ENCODE data around the gene ATXN10.

The ATXN10 gene

DNA sequence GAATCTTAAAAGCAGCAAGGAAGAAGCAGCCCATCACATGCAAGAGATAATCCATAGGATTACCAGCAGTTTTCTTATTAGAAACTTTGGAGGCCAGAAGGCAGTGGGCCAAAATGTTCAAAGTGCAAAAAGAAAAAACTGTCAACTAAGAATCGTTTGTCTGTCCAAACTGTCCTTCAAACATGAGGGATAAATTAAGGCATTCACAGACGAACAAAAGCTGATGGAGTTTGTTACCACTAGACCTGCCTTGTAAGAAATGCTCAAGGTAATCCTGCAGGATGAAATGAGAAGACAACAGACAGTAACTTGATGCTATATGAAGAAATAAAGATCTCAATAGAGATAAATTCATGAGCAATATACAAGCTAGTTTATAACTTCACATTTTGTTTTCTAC lies 154.9 kb downstream of the ATXN10 start:
- no peaks in the 10 kb centered on the region for H3K27me3 ChIP-seq (ENCODE audit: insufficient read depth, low read length)
- H3K4me1 ChIP-seq (ENCODE audit: insufficient read depth, low read length): no peaks in the 10 kb centered on the region
- no peak overlapping the region for H3K27ac ChIP-seq (ENCODE audit: low read length)
- no peak overlapping the region for H3K4me3 ChIP-seq (ENCODE audit: low read length)
- H3K9me3 ChIP-seq (ENCODE audit: insufficient read depth, low read depth, low read length): no peaks in the 10 kb centered on the region
- H3K36me3 ChIP-seq (ENCODE audit: insufficient read depth, low read depth, low read length): peaks cover 4% of the 10 kb centered on the region; the same call in 1 of the 2 replicates
- H3K9ac ChIP-seq (ENCODE audit: low read depth, low read length): no peak overlapping the region

DNA sequence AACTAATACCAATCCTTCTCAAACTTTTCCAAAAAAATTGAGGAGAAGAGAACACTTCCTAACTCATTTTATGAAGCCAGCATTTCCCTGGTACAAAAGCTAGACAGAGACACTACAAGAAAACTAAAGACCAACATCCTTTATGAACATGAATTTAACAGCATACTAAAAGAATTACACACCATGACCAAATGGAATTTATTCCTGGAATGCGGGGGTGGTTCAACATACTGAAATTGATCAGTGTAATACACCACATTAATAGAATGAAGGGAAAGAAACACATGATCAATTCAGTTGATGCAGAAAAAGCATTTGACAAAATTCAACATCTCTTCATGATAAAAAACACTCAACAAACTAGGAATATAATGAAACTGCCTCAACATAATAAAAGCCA lies 157.2 kb downstream of the ATXN10 start:
- Histone ChIP-seq H3K4me3 (ENCODE audit: low read length) (no peak overlapping the region), H3K27ac (ENCODE audit: low read length) (no peak overlapping the region)

GRCh38 chr22:45830531-45831245 lies 159.1 kb downstream of the ATXN10 start:
- Histone ChIP-seq H3K4me1 (ENCODE audit: insufficient read depth, low read length) (peaks cover 10% of the 10 kb centered on the region; the same call in 1 of the 2 replicates), H3K9me3 (ENCODE audit: insufficient read depth, low read depth, low read length) (no peaks in the 10 kb centered on the region), H3K4me3 (ENCODE audit: low read length) (no peak overlapping the region), H3K9ac (ENCODE audit: low read depth, low read length) (no peak overlapping the region), H3K27ac (ENCODE audit: low read length) (no peak overlapping the region), H3K36me3 (ENCODE audit: insufficient read depth, low read depth, low read length) (peaks cover 15% of the 10 kb centered on the region), H3K27me3 (ENCODE audit: insufficient read depth, low read length) (no peaks in the 10 kb centered on the region)

More for the DNA sequence above, 157.2 kb downstream of the ATXN10 start:
- no peaks in the 10 kb centered on the region for H3K9me3 ChIP-seq (ENCODE audit: insufficient read depth, low read depth, low read length)
- H3K27me3 ChIP-seq (ENCODE audit: insufficient read depth, low read length): no peaks in the 10 kb centered on the region
- H3K9ac ChIP-seq (ENCODE audit: low read depth, low read length): no peak overlapping the region
- H3K36me3 ChIP-seq (ENCODE audit: insufficient read depth, low read depth, low read length): peaks cover 9% of the 10 kb centered on the region
- H3K4me1 ChIP-seq (ENCODE audit: insufficient read depth, low read length): peaks cover 10% of the 10 kb centered on the region; the same call in 1 of the 2 replicates

DNA sequence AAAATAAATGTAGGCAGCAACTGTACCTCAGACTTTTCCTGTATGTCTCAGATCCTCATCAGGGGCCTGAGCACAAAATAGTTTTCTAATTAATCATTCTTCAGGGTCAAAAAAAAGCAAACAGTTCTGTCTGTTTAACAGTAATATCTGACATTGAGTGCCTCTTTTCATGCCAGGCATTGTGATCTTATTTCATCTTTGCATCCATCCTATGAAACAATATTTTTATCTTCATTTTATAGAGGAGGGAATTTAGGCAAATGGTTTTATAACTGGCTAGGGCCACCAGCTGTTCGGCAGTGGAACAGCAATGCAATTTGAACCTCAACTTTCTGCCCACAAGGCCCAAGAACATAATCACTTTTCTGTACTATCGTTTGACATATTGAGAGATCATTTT lies 159.8 kb downstream of the ATXN10 start:
- Histone ChIP-seq H3K36me3 (ENCODE audit: insufficient read depth, low read depth, low read length) (peaks cover 15% of the 10 kb centered on the region; the same call in 1 of the 2 replicates), H3K27ac (ENCODE audit: low read length) (no peak overlapping the region), H3K9ac (ENCODE audit: low read depth, low read length) (no peak overlapping the region), H3K4me1 (ENCODE audit: insufficient read depth, low read length) (peaks cover 10% of the 10 kb centered on the region; the same call in 1 of the 2 replicates), H3K4me3 (ENCODE audit: low read length) (no peak overlapping the region), H3K9me3 (ENCODE audit: insufficient read depth, low read depth, low read length) (no peaks in the 10 kb centered on the region), H3K27me3 (ENCODE audit: insufficient read depth, low read length) (no peaks in the 10 kb centered on the region)

GRCh38 chr22:45832180-45832579 lies 160.5 kb downstream of the ATXN10 start:
- H3K36me3 ChIP-seq (ENCODE audit: insufficient read depth, low read depth, low read length): peaks cover 15% of the 10 kb centered on the region; the same call in 1 of the 2 replicates
- H3K9ac ChIP-seq (ENCODE audit: low read depth, low read length): no peak overlapping the region
- peaks cover 10% of the 10 kb centered on the region; the same call in 1 of the 2 replicates for H3K4me1 ChIP-seq (ENCODE audit: insufficient read depth, low read length)
- H3K4me3 ChIP-seq (ENCODE audit: low read length): no peak overlapping the region
- no peaks in the 10 kb centered on the region for H3K9me3 ChIP-seq (ENCODE audit: insufficient read depth, low read depth, low read length)
- no peaks in the 10 kb centered on the region for H3K27me3 ChIP-seq (ENCODE audit: insufficient read depth, low read length)
- H3K27ac ChIP-seq (ENCODE audit: low read length): no peak overlapping the region

- Histone ChIP-seq H3K27me3 (ENCODE audit: insufficient read depth, low read length) (no peaks in the 10 kb centered on the region), H3K4me3 (ENCODE audit: low read length) (no peak overlapping the region), H3K4me1 (ENCODE audit: insufficient read depth, low read length) (peaks cover 10% of the 10 kb centered on the region; the same call in 1 of the 2 replicates), H3K36me3 (ENCODE audit: insufficient read depth, low read depth, low read length) (peaks cover 15% of the 10 kb centered on the region; the same call in 1 of the 2 replicates), H3K9ac (ENCODE audit: low read depth, low read length) (no peak overlapping the region), H3K27ac (ENCODE audit: low read length) (no peak overlapping the region), H3K9me3 (ENCODE audit: insufficient read depth, low read depth, low read length) (no peaks in the 10 kb centered on the region)
Measured at GRCh38 chr22:45832959-45833580, 161.4 kb downstream of the ATXN10 start.

DNA sequence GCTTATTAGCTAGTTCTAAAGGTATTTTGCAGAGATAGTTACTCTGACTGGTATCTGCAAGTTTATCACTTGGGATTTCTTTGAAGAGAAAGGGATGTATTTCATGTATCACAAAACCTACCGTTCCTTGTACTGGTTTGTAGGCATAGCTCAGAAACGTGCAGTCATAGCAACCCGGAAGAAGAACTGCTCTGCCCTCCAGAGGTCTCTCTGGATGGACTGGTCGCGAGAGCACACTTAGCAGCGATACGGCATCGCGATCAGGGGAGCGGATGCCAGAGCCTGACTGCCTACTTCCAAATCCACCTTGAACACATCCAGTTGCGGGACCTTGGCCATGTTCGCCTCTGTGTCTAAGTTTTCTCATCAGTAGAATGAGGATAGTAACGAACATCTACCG lies 162.0 kb downstream of the ATXN10 start:
- no peak overlapping the region for H3K27ac ChIP-seq (ENCODE audit: low read length)
- H3K36me3 ChIP-seq (ENCODE audit: insufficient read depth, low read depth, low read length): peaks cover 15% of the 10 kb centered on the region; the same call in 1 of the 2 replicates
- H3K9ac ChIP-seq (ENCODE audit: low read depth, low read length): no peak overlapping the region
- H3K9me3 ChIP-seq (ENCODE audit: insufficient read depth, low read depth, low read length): no peaks in the 10 kb centered on the region
- H3K4me1 ChIP-seq (ENCODE audit: insufficient read depth, low read length): peaks cover 10% of the 10 kb centered on the region; the same call in 1 of the 2 replicates
- no peaks in the 10 kb centered on the region for H3K27me3 ChIP-seq (ENCODE audit: insufficient read depth, low read length)
- H3K4me3 ChIP-seq (ENCODE audit: low read length): no peak overlapping the region

DNA sequence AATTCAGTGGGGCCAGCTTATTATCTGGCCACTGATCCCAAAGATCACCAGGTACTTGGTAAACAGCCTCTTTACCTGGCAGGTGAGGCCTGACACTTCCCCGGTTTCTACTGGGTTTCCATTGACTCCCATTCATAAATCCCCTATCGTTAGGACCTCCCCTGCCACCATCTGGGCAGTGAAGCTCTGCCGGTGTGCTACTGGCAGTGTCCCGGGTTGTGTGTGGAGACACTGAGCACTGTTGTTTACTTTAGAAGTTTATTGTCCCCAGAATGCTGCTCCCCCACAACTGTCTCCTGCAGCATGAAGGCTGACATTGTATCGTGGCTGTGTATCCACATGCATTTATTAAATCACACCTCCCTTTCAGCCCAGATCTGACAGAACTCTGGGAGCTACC lies 162.6 kb downstream of the ATXN10 start:
- H3K9me3 ChIP-seq (ENCODE audit: insufficient read depth, low read depth, low read length): no peaks in the 10 kb centered on the region
- H3K36me3 ChIP-seq (ENCODE audit: insufficient read depth, low read depth, low read length): peaks cover 15% of the 10 kb centered on the region; the same call in 1 of the 2 replicates
- no peak overlapping the region for H3K9ac ChIP-seq (ENCODE audit: low read depth, low read length)
- H3K4me3 ChIP-seq (ENCODE audit: low read length): no peak overlapping the region
- peaks cover 10% of the 10 kb centered on the region; the same call in 1 of the 2 replicates for H3K4me1 ChIP-seq (ENCODE audit: insufficient read depth, low read length)
- H3K27me3 ChIP-seq (ENCODE audit: insufficient read depth, low read length): no peaks in the 10 kb centered on the region
- H3K27ac ChIP-seq (ENCODE audit: low read length): no peak overlapping the region

GRCh38 chr22:45834795-45835194 lies 163.2 kb downstream of the ATXN10 start:
- Histone ChIP-seq H3K4me3 (ENCODE audit: low read length) (no peak overlapping the region), H3K36me3 (ENCODE audit: insufficient read depth, low read depth, low read length) (peaks cover 15% of the 10 kb centered on the region; the same call in 1 of the 2 replicates), H3K27ac (ENCODE audit: low read length) (no peak overlapping the region), H3K9ac (ENCODE audit: low read depth, low read length) (no peak overlapping the region), H3K4me1 (ENCODE audit: insufficient read depth, low read length) (peaks cover 10% of the 10 kb centered on the region; the same call in 1 of the 2 replicates), H3K27me3 (ENCODE audit: insufficient read depth, low read length) (no peaks in the 10 kb centered on the region), H3K9me3 (ENCODE audit: insufficient read depth, low read depth, low read length) (no peaks in the 10 kb centered on the region)

GRCh38 chr22:45836418-45837169 lies 165.0 kb downstream of the ATXN10 start:
- Histone ChIP-seq H3K27me3 (ENCODE audit: insufficient read depth, low read length) (no peaks in the 10 kb centered on the region), H3K27ac (ENCODE audit: low read length) (no peak overlapping the region), H3K9ac (ENCODE audit: low read depth, low read length) (no peak overlapping the region), H3K36me3 (ENCODE audit: insufficient read depth, low read depth, low read length) (peaks cover 18% of the 10 kb centered on the region; the same call in 1 of the 2 replicates), H3K9me3 (ENCODE audit: insufficient read depth, low read depth, low read length) (no peaks in the 10 kb centered on the region), H3K4me1 (ENCODE audit: insufficient read depth, low read length) (peaks cover 9% of the 10 kb centered on the region; the same call in 1 of the 2 replicates), H3K4me3 (ENCODE audit: low read length) (no peak overlapping the region)

- Histone ChIP-seq H3K9me3 (ENCODE audit: insufficient read depth, low read depth, low read length) (no peaks in the 10 kb centered on the region), H3K27ac (ENCODE audit: low read length) (no peak overlapping the region), H3K9ac (ENCODE audit: low read depth, low read length) (no peak overlapping the region), H3K4me3 (ENCODE audit: low read length) (no peak overlapping the region), H3K36me3 (ENCODE audit: insufficient read depth, low read depth, low read length) (peaks cover 18% of the 10 kb centered on the region; the same call in 1 of the 2 replicates), H3K4me1 (ENCODE audit: insufficient read depth, low read length) (peaks cover 3% of the 10 kb centered on the region; the same call in 1 of the 2 replicates), H3K27me3 (ENCODE audit: insufficient read depth, low read length) (no peaks in the 10 kb centered on the region)
Measured at GRCh38 chr22:45837508-45837907, 165.9 kb downstream of the ATXN10 start.
